GM12873 (cell line): ENCODE results near the gene HRH2.

Experiments
- TF ChIP-seq, protein P1 (sequence below): IDR thresholded peaks from 2 replicates; pipeline ENCODE4 v1.5.1; 2012; ENCODE audit warnings: low read depth, mild to moderate bottlenecking, moderate library complexity, low read length, control low read depth; ENCODE audit not compliant: insufficient read depth; ENCODE audit errors: missing control alignments

The HRH2 gene

DNA sequence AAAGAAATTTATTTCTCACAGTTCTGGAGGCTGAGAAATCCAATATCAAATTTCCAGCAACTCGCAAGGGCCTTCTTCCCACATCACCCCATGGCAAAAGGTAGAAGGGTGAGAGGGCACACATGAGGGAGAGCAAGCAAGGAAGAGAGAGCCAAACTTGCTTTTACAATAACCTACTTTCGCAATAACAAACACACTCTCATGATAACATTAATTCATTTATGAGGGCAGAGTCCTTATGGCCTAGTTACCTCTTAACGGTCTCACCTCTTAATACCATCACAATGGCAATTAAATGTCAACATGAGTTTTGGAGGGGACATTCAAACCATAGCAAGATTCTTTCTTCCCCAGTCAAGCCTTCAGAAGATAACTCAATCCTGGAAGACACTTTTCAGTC lies 11.6 kb upstream of the HRH2 start:
- TF ChIP-seq, protein P1, sequence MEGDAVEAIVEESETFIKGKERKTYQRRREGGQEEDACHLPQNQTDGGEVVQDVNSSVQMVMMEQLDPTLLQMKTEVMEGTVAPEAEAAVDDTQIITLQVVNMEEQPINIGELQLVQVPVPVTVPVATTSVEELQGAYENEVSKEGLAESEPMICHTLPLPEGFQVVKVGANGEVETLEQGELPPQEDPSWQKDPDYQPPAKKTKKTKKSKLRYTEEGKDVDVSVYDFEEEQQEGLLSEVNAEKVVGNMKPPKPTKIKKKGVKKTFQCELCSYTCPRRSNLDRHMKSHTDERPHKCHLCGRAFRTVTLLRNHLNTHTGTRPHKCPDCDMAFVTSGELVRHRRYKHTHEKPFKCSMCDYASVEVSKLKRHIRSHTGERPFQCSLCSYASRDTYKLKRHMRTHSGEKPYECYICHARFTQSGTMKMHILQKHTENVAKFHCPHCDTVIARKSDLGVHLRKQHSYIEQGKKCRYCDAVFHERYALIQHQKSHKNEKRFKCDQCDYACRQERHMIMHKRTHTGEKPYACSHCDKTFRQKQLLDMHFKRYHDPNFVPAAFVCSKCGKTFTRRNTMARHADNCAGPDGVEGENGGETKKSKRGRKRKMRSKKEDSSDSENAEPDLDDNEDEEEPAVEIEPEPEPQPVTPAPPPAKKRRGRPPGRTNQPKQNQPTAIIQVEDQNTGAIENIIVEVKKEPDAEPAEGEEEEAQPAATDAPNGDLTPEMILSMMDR = no peak

DNA sequence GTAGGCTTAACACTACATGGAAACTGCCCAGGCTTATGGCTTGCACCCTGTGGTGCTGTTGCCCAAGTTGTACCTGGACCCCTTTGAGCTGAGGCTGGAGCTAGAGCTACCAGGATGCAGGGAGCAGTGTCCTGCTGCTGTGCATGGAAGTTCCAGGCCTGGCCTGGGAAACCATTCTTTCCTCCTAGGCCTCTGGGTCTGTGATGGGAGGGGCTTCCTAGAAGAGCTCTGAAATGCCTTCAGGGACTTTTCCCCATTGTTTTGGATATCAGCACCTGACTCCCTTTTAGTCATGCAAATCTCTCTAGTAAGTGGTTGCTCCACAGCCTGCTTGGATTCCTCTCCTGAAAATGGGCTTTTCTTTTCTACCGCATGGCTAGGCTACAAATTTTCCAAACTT lies 7.9 kb upstream of the HRH2 start:
- TF ChIP-seq, protein P1 = no peak

DNA sequence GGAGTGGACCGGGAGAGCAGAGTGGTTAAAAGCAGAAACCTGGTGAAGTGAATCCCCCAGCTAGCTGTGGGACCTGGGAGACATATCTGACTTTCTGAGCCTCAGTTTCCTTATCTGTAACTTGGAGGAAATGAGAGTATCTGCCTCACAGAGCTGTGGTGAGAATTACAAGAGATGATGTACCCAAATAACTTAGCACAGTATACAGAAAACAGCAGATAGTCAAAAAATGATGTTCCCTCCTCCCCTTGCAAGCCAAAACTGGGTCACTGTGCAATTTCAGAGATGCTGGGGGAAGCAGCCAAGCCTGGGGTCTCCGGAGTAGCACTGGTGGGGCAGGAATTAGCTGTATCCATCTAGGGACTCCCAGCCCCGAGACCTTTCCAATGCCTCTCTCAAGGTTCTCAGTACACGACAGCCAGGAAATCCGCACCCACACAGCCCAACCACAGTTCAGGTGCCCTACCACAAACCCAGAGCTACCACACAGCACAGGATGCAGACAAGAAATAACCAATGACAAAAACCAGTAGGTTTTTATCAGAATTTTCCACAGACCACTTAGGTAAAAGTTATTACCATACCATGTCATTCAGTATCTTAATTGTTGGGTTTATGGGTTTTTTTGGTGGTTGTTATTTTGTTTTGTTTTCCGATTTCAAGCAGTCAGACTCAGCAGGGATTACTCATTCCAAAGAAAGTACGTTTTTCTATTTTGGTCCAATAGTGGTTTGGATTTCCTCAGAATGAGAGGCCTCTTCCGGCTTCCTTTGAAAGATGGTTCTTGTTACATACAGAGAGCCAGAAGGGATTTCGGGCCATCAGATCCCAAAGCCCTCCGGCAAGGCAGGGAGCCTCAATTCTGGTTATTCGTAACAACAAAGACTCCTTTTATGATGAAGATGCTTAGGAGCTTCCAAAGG lies 4.9 kb upstream of the HRH2 start:
- TF ChIP-seq, protein P1 = no peak

DNA sequence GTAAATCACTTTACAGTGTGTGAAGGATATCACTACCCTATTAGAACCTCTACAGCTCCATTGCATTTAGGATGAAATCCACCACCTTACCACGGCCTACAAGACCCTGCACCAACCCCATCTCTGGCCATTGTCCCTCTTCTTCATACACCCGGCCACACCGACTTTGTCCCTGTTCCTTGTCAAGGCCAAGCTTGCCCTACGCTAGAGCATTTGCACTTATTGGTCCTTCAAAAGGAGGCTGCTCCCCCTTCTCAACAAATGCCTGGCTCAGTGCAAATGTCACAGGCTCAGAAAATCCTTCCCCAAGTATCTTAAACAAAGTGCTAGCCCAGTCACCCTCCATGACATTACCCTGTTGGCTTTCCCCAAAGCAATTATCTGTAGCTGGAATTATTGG lies 4.1 kb upstream of the HRH2 start:
- TF ChIP-seq, protein P1 = no peak

DNA sequence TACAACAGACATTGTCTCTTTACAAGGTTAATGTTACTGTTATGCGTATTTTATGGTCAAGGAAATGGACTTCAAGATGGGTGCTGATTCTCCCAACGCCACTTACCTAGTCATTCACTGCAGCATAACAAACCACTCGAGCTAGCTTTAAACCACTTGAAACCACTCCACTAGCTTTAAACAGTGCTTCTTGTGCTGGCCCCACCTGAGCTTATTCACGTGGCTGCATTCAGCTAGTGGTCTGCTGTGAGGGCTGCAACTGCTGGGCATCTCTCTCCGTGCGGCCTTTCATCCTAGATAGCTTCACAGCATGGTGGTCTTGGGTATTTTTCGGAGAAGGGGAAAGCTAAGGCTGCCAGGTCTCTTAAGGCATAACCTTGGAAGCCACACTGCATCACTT lies 3.5 kb upstream of the HRH2 start:
- TF ChIP-seq, protein P1 = no peak

DNA sequence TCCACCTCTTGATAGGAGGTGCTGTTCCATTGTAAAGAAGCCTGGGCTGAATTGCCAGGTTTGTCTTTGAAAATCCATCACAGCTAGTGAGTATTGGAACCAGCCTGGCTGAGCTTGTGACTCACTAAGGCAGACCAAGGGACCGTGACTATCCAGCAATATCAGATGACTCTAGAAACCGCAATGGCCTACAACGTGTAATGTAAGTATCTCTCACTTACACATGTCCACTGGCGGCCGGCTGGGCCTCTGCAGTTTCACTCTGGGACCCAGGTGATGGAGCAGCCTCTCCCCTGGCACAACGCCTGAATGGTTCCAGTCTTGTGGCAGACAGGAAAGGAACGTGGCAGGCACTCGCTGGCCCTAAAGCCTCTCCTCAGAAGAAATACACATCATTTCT lies 3.1 kb upstream of the HRH2 start:
- TF ChIP-seq, protein P1 = no peak

DNA sequence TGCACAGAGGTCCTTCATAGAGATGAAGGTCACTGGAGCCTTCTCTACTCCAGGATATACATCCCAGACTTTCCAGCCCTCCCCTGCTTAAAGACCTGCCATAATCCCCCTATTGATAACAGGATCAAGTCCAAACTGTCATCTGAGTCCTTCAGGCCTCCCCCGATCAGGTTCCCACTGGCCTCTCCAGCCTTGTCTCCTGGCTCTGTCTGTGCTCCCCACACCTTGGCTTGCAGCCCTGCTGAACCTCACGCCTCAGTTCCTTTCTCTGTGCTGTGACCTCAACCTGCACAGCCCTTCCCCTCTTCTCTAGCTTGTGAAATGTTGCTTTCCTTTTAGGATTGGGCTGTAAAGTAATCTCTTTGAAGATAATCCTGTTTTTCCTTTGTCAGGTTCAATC lies 2.5 kb upstream of the HRH2 start:
- TF ChIP-seq, protein P1 = no peak
